GM18520 (cell line): ENCODE data around the gene IL22RA2.
A peak's percentile ranks its signal among the peaks of the same experiment; 100 is the strongest.

Experiments
- ATAC-seq: cut with Tn5 transposase; IDR thresholded peaks from one replicate; pipeline ENCODE4 v1.9.1; 2021; ENCODE audit not compliant: unreplicated experiment

IL22RA2 gene

DNA sequence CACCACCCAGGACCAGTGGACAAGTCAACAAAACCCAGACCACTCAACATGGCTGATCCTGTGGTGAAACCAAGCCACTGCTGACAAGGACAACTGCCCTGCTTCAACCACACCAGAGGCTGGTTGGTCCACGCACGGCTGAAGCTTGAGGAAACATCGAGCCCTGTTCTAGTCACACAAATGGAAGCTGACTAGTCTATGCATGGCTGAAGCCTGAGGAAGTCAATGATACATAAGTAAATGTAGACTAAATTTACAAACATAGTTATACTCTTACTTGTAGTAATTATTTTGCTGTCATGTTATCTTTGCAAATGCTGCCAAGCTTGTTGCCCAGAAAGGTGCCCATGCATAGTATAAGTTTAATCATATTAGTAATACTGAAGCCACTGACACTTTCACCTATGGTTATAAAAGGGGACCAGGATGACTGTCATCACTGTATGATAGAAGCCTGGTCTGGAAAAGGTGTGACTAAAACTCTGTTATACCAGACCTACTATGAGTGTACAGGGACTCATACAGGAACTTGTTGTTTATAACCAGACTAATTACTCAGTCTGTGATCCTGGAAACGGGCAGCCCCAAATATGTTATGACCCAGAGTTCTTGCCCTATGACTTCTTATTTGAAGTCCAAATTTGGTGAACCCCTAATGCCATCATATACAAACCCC is 5.6 kb downstream of the IL22RA2 start:
- ATAC-seq = peak; percentile 48

DNA sequence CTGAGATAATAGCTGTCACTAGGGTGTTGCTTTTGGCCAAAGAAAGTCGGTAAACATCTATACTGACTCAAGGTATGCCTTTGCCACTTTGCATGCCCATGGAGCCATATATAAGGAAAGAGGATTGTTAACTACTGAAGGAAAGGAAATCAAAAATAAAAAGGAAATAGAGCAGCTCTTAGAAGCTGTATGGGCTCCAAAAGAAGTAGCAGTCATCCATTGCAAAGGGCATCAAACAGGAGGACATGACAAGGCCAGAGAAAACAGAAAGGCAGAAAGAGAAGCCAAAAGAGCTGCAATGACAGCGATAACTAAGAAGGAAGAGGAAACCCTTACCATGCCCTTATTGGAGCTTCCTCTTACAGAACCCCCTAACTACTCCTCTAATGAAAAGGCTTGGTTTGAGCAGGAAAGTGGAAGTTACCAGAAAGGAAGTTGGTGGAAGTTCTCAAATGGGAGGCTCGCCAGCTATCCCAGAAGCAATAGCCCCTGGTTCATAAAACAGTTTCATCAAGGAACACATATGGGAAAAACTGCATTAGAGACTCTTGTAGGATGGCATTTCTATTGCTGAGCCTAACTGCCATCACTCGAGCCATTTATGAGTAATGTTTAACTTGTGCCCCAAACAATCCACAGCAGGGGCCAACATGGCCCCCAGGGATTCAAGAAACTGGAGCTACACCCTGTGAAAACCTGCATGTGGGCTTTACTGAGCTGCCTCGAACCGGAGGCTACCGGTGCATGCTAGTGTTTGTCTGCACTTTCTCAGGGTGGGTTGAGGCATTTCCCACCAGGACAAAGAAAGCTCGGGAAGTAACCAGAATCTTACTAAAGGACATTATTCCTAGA is 7.0 kb downstream of the IL22RA2 start:
- ATAC-seq = no peak

GRCh38 chr6:137165375-137166246 is 7.8 kb downstream of the IL22RA2 start:
- ATAC-seq = no peak

- ATAC-seq = no peak
Observed at GRCh38 chr6:137163732-137164318, 9.6 kb downstream of the IL22RA2 start.

DNA sequence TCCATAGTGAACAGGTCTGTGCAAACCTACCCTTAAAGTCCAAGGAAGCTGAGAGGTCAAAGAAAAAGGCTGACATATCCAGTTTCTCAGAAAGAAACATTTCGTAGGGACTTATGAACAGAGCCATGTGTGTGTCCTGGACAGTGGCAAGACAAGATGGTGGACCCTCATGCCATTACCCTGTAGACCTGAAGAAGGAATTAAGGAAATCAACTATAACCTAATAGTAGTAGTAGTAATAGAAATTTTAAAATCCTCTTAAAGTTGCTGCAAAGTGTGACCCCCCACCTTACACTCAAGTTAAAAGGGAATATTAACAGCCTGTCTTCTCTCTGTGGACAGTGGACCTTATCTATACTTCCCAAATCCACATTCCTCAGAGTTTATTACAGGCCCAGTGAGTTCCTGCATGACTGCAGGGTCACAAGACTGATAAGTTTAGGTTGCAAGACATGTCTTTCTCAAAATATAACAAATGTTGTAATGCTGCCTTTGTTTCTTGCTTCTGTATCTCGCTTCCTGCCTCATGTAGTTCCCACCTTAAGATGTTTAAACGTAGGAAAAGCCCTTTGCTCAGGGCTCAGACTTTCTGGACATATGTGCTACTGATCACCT is 10.6 kb downstream of the IL22RA2 start:
- ATAC-seq = no peak

GRCh38 chr6:137161949-137162348 is 11.5 kb downstream of the IL22RA2 start:
- ATAC-seq = no peak

DNA sequence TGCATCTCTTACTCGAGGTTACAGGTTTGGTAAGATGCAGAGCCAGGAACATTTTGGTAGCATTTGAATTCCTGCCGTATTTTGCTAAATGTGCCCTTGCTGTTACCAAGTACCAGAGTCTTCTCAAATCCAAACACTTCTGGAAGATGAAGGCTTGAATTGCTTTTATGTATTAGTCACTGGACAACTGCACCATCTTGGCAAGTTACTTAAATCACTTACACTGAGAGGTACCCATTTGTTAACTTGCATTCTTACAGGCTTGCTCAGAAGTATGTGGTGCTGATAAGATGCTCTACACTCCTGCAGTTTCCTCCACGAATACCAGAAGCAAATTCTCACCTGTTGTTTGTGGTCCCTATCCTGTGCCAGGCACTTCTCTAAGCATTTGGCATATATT is 12.7 kb downstream of the IL22RA2 start:
- no peak for ATAC-seq

DNA sequence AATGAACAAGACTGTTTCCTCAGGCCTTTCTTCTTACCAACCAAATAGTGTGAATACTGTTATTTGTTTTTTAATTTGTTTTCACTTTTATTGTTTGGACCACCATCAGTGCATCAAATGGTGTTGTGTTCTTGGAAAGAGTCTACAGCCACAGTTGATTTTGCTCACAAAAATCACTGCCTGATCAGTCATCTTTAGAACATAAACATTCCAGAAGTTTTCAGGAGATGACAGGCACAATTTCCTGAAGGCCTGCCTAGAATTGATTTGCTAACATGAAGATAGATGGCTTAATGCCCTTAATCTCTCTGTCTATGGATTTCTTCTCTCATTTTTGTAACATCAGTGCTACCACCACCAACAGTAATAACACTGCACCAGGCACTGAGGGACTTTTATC is 13.5 kb downstream of the IL22RA2 start:
- ATAC-seq = no peak

- ATAC-seq = no peak
Observed at GRCh38 chr6:137157601-137158000, 15.8 kb downstream of the IL22RA2 start.

- ATAC-seq = no peak
Observed at GRCh38 chr6:137156650-137157049, 16.8 kb downstream of the IL22RA2 start.

GRCh38 chr6:137155830-137156229 is 17.6 kb downstream of the IL22RA2 start:
- ATAC-seq = no peak

GRCh38 chr6:137150072-137150471 is 23.4 kb downstream of the IL22RA2 start:
- ATAC-seq = no peak

GRCh38 chr6:137149035-137149393 is 24.4 kb downstream of the IL22RA2 start:
- ATAC-seq = no peak

- no peak for ATAC-seq
Observed at GRCh38 chr6:137148306-137149034, 25.0 kb downstream of the IL22RA2 start.

- ATAC-seq = no peak
Observed at GRCh38 chr6:137147195-137147594, 26.2 kb downstream of the IL22RA2 start.

GRCh38 chr6:137146206-137146605 is 27.2 kb downstream of the IL22RA2 start:
- no peak for ATAC-seq

DNA sequence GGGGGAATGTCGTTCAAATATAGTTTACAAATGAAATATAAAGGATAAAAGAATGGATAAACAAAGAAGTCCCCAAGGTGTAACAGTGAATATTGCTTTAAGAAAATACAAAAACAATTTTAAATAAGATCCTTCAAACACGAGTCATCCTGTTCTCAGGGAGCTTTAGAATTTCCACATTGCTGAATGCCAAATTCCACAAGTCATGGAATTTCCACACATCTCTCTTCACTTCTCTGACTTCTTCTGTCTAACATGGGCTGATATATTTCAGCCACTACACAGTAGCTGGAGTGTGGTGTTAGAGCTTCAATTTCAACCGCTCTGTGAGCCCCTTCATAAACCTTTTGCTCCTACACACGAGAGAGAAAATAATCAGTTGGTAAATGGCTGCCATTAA is 28.0 kb downstream of the IL22RA2 start:
- ATAC-seq = no peak

- ATAC-seq = no peak
Observed at GRCh38 chr6:137136065-137136464, 37.4 kb downstream of the IL22RA2 start.

DNA sequence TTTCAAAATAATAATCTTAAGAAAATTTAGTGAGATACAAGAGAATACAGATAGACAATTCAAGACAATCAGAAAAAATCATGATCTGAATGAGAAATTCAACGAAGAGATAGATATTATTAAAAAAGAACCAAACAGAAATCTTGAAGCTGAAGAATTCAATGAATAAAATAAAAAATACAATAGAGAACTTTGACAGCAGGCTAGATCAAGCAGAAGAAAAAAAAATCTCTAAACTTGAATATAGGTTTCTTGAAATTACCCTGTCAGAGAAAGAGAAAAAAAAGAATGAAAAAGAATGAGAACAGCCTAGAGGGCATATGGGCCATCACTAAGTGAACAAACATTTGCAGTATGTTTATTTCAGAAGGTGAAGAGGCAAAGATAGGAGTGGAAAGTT is 39.0 kb downstream of the IL22RA2 start:
- ATAC-seq = no peak

DNA sequence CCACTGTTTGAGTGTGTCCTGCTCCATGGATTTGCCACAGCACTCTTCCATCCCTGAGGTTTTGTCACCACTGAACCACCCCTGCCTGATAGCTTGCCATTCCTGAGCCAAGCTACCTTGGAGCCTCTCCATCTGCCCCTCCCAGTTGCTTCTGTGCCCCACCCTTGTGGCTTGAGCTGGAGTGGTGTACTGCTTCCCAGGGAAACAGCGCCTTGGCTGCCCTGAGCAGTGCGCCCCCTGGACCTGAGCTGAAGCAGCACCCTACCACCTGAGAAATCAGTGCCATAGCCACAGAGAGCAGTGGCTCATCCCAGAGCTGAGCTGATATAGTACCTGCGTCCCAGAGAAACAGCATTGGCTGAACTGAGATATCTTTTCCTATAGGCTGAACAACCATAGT is 40.3 kb downstream of the IL22RA2 start:
- ATAC-seq = no peak
